GM21526 (cell line): ENCODE results near the gene PADI2.

ENCODE experiments used
- ATAC-seq: cut with Tn5 transposase; IDR thresholded peaks from one replicate; pipeline ENCODE4 v1.9.1; 2021; ENCODE audit warnings: moderate library complexity; ENCODE audit not compliant: unreplicated experiment, low FRiP score

Gene PADI2

GRCh38 chr1:17119076-17119772 lies at the start of gene PADI2:
Gene PADI2, minus strand, starts transcription at chr1:17119451. Its CDS starts 80 bp downstream, at chr1:17119371.
- peak; percentile 61 for ATAC-seq

GRCh38 chr1:17168091-17168876 lies 49.0 kb upstream of the PADI2 start:
- ATAC-seq = no peak

- no peak for ATAC-seq
These were observed 48.5 kb upstream of the PADI2 start for GRCh38 chr1:17167786-17168090.

GRCh38 chr1:17167041-17167785 lies 48.0 kb upstream of the PADI2 start:
- no peak for ATAC-seq

- ATAC-seq = no peak
These were observed 46.6 kb upstream of the PADI2 start for GRCh38 chr1:17165823-17166222.

GRCh38 chr1:17163789-17164666 lies 44.8 kb upstream of the PADI2 start:
- ATAC-seq = no peak

- no peak for ATAC-seq
These were observed 44.1 kb upstream of the PADI2 start for GRCh38 chr1:17163371-17163770.

GRCh38 chr1:17162941-17163340 lies 43.7 kb upstream of the PADI2 start:
- ATAC-seq = no peak

- no peak for ATAC-seq
These were observed 42.9 kb upstream of the PADI2 start for GRCh38 chr1:17161926-17162800.

GRCh38 chr1:17161137-17161740 lies 42.0 kb upstream of the PADI2 start:
- ATAC-seq = no peak

GRCh38 chr1:17158961-17159360 lies 39.7 kb upstream of the PADI2 start:
- no peak for ATAC-seq

- ATAC-seq = no peak
These were observed 36.9 kb upstream of the PADI2 start for GRCh38 chr1:17156108-17156507.

- no peak for ATAC-seq
These were observed 36.1 kb upstream of the PADI2 start for GRCh38 chr1:17155257-17155920.

GRCh38 chr1:17149771-17150170 lies 30.5 kb upstream of the PADI2 start:
- ATAC-seq = no peak

GRCh38 chr1:17148950-17149608 lies 29.8 kb upstream of the PADI2 start:
- no peak for ATAC-seq

- no peak for ATAC-seq
These were observed 26.4 kb upstream of the PADI2 start for GRCh38 chr1:17145648-17146047.

- ATAC-seq = no peak
These were observed 24.5 kb upstream of the PADI2 start for GRCh38 chr1:17143760-17144159.
